ENCODE measurements around the gene CASK.

CASK gene

DNA sequence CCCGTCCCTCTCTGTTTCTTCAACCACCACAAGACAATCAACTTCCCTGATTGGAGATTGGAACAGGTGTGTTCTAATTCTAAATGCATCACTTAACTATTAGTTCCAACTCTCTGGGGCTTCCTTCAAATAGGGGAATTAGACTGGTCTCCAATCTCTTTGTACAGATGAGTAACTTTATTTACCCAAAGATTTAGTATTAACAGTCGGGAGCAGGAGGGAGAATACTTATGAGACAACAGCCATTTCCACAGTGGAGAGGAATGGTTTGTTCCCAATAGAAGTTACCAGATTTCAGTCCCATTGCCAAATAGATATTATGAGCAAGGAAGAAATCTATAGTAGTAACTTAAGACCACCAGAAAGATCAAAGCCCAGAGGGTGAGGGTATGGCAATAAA, 46.2 kb downstream of the CASK start:
- no peaks in the 10 kb centered on the region for H3K36me3 ChIP-seq (ENCODE audit: control insufficient read depth, insufficient read depth, low read length)
- WGBS, 2 experiments (ENCODE audit: insufficient coverage in 2 of 2): no CpG with 5 or more reads among the region's 2 CpGs
- H3K4me3 ChIP-seq (ENCODE audit: extremely low read depth, insufficient read depth, low read length, poor library complexity, severe bottlenecking): no peak overlapping the region
- H3K27ac ChIP-seq (ENCODE audit: low read depth, low read length, severe bottlenecking): no peak overlapping the region
- H3K9me3 ChIP-seq (ENCODE audit: control insufficient read depth, low read length): no peaks in the 10 kb centered on the region
- H3K4me1 ChIP-seq (ENCODE audit: control insufficient read depth, insufficient read depth, low read length, poor library complexity, severe bottlenecking): no peaks in the 10 kb centered on the region

DNA sequence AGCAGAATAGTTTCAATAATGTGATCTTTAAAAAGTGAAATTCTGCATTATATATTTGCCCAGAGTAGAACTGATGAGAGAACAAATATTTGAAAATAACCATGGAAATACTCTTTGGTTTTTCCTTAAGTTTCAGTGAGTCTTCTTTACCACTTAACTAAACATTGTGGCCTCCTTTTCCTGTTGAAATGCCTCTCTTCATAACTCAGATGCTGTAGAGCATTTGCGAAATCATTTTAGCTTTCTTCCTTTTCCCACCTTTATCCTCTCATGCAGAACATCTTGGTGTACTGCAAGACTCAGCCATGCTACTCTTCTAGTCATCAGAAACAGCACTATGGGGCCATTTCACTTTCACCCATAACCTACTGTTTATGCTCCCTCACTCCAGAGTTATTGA, 48.2 kb downstream of the CASK start:
- 90 to 100% methylated on average over 1 of the region's 1 CpG for WGBS, 2 experiments (ENCODE audit: insufficient coverage in 2 of 2)
- Histone ChIP-seq H3K9me3 (ENCODE audit: control insufficient read depth, low read length) (no peaks in the 10 kb centered on the region), H3K27ac (ENCODE audit: low read depth, low read length, severe bottlenecking) (no peak overlapping the region), H3K4me3 (ENCODE audit: extremely low read depth, insufficient read depth, low read length, poor library complexity, severe bottlenecking) (no peak overlapping the region), H3K4me1 (ENCODE audit: control insufficient read depth, insufficient read depth, low read length, poor library complexity, severe bottlenecking) (no peaks in the 10 kb centered on the region), H3K36me3 (ENCODE audit: control insufficient read depth, insufficient read depth, low read length) (no peaks in the 10 kb centered on the region)

DNA sequence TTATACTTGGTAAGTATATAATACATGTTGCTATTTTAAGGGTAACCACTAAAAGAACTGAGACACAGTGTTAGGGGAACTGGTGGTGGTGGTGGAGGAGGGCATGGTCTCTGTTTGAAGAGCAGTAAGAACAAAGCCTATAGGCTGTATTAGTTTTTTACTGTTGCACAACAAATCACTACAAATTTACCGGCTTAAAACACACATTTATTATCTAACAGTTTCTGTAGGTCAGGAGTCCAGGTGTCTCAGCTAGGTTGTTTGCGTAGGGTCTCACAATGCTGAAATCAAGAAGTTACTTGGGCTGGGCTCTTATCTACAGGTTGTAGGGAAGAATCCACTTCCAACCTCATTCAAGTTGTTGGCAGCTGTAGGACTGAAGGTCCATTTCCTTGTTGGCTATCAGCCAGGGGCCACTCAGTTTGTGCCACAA, 52.6 kb downstream of the CASK start:
- no CpG with 5 or more reads among the region's 2 CpGs for WGBS, 2 experiments (ENCODE audit: insufficient coverage in 2 of 2)
- Histone ChIP-seq H3K9me3 (ENCODE audit: control insufficient read depth, low read length) (no peaks in the 10 kb centered on the region), H3K4me3 (ENCODE audit: extremely low read depth, insufficient read depth, low read length, poor library complexity, severe bottlenecking) (no peak overlapping the region), H3K4me1 (ENCODE audit: control insufficient read depth, insufficient read depth, low read length, poor library complexity, severe bottlenecking) (no peaks in the 10 kb centered on the region), H3K36me3 (ENCODE audit: control insufficient read depth, insufficient read depth, low read length) (no peaks in the 10 kb centered on the region), H3K27ac (ENCODE audit: low read depth, low read length, severe bottlenecking) (no peak overlapping the region)

DNA sequence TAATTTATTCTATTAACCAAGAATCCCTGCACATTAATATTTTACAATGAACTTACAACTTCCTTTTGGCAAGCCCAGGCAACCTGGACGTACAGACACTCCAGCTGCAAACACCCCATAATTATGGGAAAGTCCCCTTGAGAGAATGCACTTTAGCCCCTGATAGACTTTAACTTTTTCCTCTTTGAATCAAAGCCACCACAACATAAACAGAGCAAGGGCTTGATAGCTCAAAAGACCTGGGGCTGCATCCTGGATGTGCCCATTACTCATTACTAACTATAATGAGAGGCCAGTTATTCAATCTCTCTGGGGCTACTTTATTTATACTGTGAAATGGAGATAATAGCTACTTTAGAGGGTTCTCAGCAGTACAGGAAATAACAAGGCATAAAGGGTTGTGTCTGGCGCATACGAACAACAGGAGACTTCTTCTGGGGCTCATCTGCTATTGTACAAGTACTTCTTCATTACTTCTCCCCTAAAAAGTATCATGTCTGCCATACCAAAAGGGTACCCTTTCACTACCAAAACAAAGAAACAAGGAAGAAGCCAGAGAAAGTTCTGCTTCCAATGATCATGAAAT, 54.9 kb downstream of the CASK start:
- WGBS, 2 experiments (ENCODE audit: insufficient coverage in 2 of 2): 100% methylated on average over 1 of the region's 3 CpGs; no CpG with 5 or more reads in 1 of the 2 experiments
- Histone ChIP-seq H3K4me3 (ENCODE audit: extremely low read depth, insufficient read depth, low read length, poor library complexity, severe bottlenecking) (no peak overlapping the region), H3K36me3 (ENCODE audit: control insufficient read depth, insufficient read depth, low read length) (no peaks in the 10 kb centered on the region), H3K9me3 (ENCODE audit: control insufficient read depth, low read length) (no peaks in the 10 kb centered on the region), H3K27ac (ENCODE audit: low read depth, low read length, severe bottlenecking) (no peak overlapping the region), H3K4me1 (ENCODE audit: control insufficient read depth, insufficient read depth, low read length, poor library complexity, severe bottlenecking) (no peaks in the 10 kb centered on the region)

DNA sequence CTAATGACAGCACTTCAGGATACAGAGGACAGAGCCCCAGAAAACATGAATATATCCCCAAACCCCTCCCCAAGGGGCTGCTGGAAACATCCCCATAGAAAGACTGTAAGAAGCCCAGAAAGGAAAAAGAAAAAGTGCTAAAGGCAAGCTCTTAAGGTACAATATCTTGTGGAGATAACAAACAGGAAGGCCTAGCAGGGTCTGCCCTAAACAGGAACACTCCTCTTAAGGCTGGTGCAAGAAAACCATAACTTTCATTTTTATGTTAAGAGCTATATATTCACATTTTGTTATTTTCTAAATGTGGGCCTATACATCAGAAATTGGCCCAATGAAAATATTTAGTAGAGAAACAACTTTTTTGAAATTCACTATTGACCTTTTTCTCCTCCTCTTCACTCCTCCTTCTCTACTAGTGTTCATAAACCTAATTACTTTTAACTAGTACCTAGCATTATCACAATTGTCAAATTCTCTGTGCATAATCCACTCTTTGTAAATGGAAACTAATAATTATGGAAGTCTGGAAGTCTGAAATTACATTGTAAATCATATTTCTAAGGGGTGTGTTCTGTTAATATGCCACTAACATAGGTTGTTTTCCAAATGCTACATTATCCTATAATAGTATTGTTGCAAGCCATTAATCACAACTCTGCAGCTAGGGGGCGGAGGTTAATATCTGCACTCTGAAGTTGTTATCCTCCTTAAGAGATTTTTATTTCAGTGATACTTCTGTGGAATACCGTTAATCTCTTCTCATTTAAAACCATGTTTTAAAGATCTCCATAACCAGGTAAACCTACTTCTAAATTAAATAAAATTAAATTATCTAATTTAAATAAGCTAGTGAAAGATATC, 59.8 kb downstream of the CASK start:
- no peak overlapping the region for H3K4me3 ChIP-seq (ENCODE audit: extremely low read depth, insufficient read depth, low read length, poor library complexity, severe bottlenecking)
- no peaks in the 10 kb centered on the region for H3K9me3 ChIP-seq (ENCODE audit: control insufficient read depth, low read length)
- no peak overlapping the region for H3K27ac ChIP-seq (ENCODE audit: low read depth, low read length, severe bottlenecking)
- no CpG with 5 or more reads among the region's 2 CpGs for WGBS, 2 experiments (ENCODE audit: insufficient coverage in 2 of 2)
- H3K36me3 ChIP-seq (ENCODE audit: control insufficient read depth, insufficient read depth, low read length): no peaks in the 10 kb centered on the region
- no peaks in the 10 kb centered on the region for H3K4me1 ChIP-seq (ENCODE audit: control insufficient read depth, insufficient read depth, low read length, poor library complexity, severe bottlenecking)

DNA sequence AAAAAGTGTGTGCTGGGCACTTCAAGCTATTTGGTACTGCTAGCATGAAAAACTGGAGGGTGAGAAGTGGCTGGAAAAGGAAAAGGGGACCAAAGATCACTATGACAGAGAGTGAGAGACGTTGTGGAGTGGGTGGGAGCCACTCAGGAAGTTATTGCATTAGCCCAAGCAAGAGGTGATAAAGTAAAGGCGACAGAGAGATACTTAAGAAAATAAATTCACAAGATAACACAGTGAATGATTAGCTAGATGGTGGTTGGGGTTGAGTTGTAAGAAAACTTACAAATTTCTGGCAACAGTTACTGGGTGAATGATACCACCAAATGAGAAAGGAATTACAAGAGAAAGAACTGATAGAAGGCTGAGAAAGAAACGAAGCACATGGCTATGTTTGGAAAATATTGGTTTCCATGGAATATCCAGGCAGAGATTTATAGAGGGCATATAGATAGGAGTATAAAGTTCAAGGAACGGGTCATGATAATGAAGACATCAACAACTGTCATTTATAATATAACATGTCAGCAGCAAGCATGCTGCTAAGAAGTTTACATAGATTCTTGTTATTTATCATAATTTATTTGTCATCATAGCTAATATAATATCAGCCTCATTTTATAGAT, 60.7 kb downstream of the CASK start:
- WGBS, 2 experiments (ENCODE audit: insufficient coverage in 2 of 2): 60% methylated on average over 1 of the region's 4 CpGs; no CpG with 5 or more reads in 1 of the 2 experiments
- Histone ChIP-seq H3K27ac (ENCODE audit: low read depth, low read length, severe bottlenecking) (no peak overlapping the region), H3K4me1 (ENCODE audit: control insufficient read depth, insufficient read depth, low read length, poor library complexity, severe bottlenecking) (no peaks in the 10 kb centered on the region), H3K36me3 (ENCODE audit: control insufficient read depth, insufficient read depth, low read length) (no peaks in the 10 kb centered on the region), H3K9me3 (ENCODE audit: control insufficient read depth, low read length) (no peaks in the 10 kb centered on the region), H3K4me3 (ENCODE audit: extremely low read depth, insufficient read depth, low read length, poor library complexity, severe bottlenecking) (no peak overlapping the region)

DNA sequence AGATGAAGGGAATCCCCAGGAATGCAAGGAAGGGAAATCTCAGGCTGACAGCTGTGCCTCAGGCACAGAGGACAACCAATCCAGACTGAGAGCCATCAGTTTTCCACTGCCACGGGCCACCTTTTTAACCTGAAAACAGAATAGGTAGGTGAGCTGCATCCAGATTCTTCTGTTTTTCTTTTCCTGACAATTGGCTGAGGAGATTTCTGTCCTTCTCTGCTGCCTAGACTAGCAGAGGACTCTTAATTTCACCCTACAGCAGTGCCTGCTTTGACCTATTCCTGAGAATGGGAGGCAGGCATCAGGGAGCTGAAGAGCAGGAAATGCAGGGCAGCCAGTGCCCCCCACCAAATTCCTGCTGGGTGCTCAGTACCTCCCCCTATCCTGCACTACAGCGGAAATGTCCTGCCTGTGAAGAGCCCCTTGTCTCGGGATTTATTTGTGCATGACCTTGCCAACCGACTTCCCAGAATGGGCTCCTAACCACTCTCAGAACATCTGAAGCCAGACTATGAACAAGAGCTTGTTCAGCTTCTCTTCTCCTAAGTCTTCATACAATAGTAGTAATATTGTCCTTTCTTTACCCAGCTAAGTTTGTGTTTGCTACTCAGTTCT, 65.1 kb downstream of the CASK start:
- Histone ChIP-seq H3K27ac (ENCODE audit: low read depth, low read length, severe bottlenecking) (no peak overlapping the region), H3K9me3 (ENCODE audit: control insufficient read depth, low read length) (no peaks in the 10 kb centered on the region), H3K4me3 (ENCODE audit: extremely low read depth, insufficient read depth, low read length, poor library complexity, severe bottlenecking) (no peak overlapping the region), H3K4me1 (ENCODE audit: control insufficient read depth, insufficient read depth, low read length, poor library complexity, severe bottlenecking) (no peaks in the 10 kb centered on the region), H3K36me3 (ENCODE audit: control insufficient read depth, insufficient read depth, low read length) (no peaks in the 10 kb centered on the region)
- no CpG with 5 or more reads among the region's 4 CpGs for WGBS, 2 experiments (ENCODE audit: insufficient coverage in 2 of 2)

DNA sequence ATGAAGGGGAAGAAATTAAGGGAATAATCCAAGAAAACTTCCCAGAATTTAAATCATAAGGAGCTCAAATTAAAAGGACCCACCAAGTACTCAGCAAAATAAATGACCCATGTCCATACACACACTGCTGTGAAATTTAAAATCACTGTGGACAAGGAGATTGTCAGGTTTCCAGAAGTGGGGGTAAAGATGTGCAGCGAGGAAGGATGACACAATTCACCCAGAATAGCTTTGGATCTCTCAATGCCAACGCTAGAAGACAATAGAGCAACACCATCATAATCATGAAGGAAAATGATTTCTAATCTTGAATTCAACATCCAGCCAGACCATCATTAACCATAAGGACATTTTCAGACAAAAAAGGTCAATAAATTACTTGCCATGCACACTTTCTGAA, 65.7 kb downstream of the CASK start:
- no peaks in the 10 kb centered on the region for H3K36me3 ChIP-seq (ENCODE audit: control insufficient read depth, insufficient read depth, low read length)
- H3K4me1 ChIP-seq (ENCODE audit: control insufficient read depth, insufficient read depth, low read length, poor library complexity, severe bottlenecking): no peaks in the 10 kb centered on the region
- H3K9me3 ChIP-seq (ENCODE audit: control insufficient read depth, low read length): no peaks in the 10 kb centered on the region
- H3K27ac ChIP-seq (ENCODE audit: low read depth, low read length, severe bottlenecking): no peak overlapping the region
- H3K4me3 ChIP-seq (ENCODE audit: extremely low read depth, insufficient read depth, low read length, poor library complexity, severe bottlenecking): no peak overlapping the region
- WGBS, 2 experiments (ENCODE audit: insufficient coverage in 2 of 2): 100% methylated on average over 1 of the region's 2 CpGs; no CpG with 5 or more reads in 1 of the 2 experiments

DNA sequence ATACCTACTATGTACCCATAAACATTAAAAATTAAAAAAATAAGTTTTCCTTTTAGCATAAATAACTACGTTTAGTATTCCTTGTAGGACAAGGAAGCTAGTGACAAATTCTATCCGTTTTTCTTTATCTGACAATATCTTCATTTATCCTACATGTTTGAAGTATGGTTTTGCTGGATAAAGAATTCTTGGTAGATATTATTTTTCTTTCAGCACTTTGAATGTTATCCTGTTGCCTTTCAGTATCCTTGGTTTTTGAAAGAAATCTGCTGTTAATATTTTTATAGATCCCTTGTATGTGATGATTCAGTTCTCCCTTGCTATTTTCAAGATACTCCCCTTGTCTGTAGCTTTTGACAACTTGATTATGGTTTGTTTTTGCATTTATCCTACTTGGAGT, 76.6 kb downstream of the CASK start:
- Histone ChIP-seq H3K4me3 (ENCODE audit: extremely low read depth, insufficient read depth, low read length, poor library complexity, severe bottlenecking) (no peak overlapping the region), H3K4me1 (ENCODE audit: control insufficient read depth, insufficient read depth, low read length, poor library complexity, severe bottlenecking) (no peaks in the 10 kb centered on the region), H3K9me3 (ENCODE audit: control insufficient read depth, low read length) (peaks cover 5% of the 10 kb centered on the region), H3K36me3 (ENCODE audit: control insufficient read depth, insufficient read depth, low read length) (peaks cover 33% of the 10 kb centered on the region), H3K27ac (ENCODE audit: low read depth, low read length, severe bottlenecking) (no peak overlapping the region)
- no CpG with 5 or more reads among the region's 2 CpGs for WGBS, 2 experiments (ENCODE audit: insufficient coverage in 2 of 2)

DNA sequence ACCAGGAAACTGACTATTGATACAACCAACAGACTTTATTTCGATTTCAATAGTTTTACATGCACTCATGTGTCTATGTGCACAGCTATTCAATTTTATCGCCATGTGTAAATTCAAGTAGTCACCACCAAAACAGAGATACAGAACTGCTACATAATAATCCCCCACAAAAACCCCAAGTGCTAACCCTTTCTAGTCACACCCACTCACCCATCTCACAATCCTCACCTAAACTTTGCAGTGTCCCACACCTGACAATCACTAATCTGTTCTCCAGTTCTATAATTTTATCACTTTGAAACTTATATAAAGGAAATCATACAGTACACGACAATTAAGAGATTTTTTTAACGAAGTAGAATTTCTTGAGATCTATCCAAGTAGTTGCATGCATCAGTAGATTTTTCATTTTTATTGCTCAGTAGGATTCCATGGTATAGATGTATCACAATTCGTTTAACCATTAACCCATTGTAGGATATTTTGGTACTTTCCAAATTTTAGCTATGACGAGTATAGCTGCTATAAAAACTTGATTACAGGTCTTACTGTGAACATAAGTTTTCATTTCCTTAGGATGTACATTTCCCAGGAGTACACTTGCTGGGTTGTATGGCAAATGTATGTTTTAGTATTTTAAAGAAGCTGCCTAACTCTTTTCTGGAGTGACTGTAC, 85.9 kb downstream of the CASK start:
- no peaks in the 10 kb centered on the region for H3K36me3 ChIP-seq (ENCODE audit: control insufficient read depth, insufficient read depth, low read length)
- no peak overlapping the region for H3K27ac ChIP-seq (ENCODE audit: low read depth, low read length, severe bottlenecking)
- 71 to 100% methylated on average over 1 to 2 of the region's 6 CpGs for WGBS, 2 experiments (ENCODE audit: insufficient coverage in 2 of 2)
- no peaks in the 10 kb centered on the region for H3K9me3 ChIP-seq (ENCODE audit: control insufficient read depth, low read length)
- no peak overlapping the region for H3K4me3 ChIP-seq (ENCODE audit: extremely low read depth, insufficient read depth, low read length, poor library complexity, severe bottlenecking)
- H3K4me1 ChIP-seq (ENCODE audit: control insufficient read depth, insufficient read depth, low read length, poor library complexity, severe bottlenecking): no peaks in the 10 kb centered on the region

All from mesodermal cell (in vitro differentiated cells).